Right ventricle myocardium superior (tissue), 1 donor: Measurements from ENCODE around the gene COX4I2. TPM values are rescaled to one million over a fixed set of nuclear protein-coding genes. Genes with fewer than 3 reads are reported as not detected.

Source experiments
- ATAC-seq: fragments of 200-7000 bp; cut with Tn5 transposase; one replicate; pipeline ENCODE4 v1.9.1; 2020; ENCODE audit warnings: mild to moderate bottlenecking; ENCODE audit not compliant: poor library complexity
- DNase-seq: peaks from one replicate; pipeline ENCODE4 v3.0.0-alpha.2; 2020
- intact Hi-C: fragments of 100-400 bp; cut with DNase I; formaldehyde crosslinking; loops from one replicate; pipeline ENCODE4 v1.11.2; 2022
- microRNA-seq: library from miRNA; unstranded; fragments of <30 nt; microRNA quantifications from one replicate; pipeline ENCODE4 v1.2.0, GENCODE V29; 2020
- total RNA-seq: library from RNA; stranded (reverse); fragmentation: NEBNext Ultra II Directional; extraction: Animal tissue kit (Norgen Biotek cat#: 25700); gene quantifications from one replicate; pipeline ENCODE4 v1.2.1, GENCODE V29; 2021
- donor health status: DM: no; HTN: yes; CAD: no; lungs with severe emphysema.

Gene COX4I2
- total RNA-seq, 1 donor from 2014 or later: 9.3 TPM

DNA sequence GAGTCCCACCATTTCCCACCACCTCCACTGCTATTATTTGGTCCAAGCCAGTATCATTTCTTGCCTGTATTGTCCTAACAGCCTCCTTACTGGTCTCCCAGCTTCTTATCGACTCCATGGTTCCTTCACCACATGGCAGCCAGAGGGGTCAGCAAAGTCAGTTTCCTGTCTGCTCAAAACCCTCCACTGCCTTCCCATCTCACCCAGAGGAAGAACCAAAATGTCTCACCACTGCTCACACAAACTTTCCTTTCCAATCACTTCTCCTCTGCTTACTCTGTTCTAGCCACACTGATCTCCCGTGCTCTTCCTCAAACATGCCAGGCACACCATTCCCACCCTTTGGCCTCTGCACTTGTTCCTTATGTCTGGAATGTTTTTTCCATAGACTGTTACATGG lies 45.2 kb downstream of the COX4I2 start:
- DNase-seq (no peak), ATAC-seq (no peak)
- intact Hi-C loops: no loop called here

GRCh38 chr20:31684153-31685015 lies 46.7 kb downstream of the COX4I2 start:
- intact Hi-C loops: no loop called here

DNA sequence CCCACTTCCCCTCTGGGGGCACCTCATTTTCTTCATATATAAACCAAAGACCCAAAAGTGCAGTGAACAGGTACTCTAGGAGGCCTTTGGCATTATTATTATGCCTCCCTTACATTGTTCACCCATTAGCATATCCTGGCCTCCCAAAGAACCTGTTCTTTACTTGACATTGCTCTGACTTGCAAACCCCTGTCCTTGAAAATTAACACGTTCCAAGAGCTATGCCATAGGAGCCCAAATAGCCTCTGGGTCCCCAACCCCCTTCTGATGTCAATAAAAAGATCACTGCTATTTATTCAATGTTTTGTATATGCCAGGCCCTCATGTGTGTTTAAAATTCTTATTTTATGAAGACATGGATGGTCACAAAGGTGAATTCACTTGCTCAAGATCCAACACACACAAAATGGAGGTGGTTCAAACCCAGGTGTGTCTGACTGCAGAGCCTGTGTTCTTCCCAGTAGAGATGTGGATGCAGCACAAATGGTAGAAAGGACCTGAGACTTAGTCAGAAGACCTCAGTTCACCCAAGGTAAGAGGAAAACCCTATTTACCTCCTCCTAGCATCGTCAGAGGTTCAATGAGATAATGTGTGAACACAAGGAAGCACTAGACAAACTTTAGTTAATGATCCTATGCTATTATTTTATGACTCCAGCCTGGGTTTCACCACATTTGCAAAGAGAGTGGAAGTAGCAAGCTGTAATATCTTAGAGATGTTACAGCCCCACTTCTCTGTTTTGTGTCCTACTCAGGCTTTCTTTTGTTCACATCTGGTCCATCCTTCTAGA lies 48.3 kb downstream of the COX4I2 start:
- intact Hi-C loops: no loop called here
- ATAC-seq: no peak
- no peak for DNase-seq

More at GRCh38 chr20:31684153-31685015, 46.7 kb downstream of the COX4I2 start:
- DNase-seq (no peak), ATAC-seq (no peak)

GRCh38 chr20:31687777-31688176 lies 50.1 kb downstream of the COX4I2 start:
- ATAC-seq: no peak
- DNase-seq: no peak
- intact Hi-C loops: no loop called here

GRCh38 chr20:31689141-31689540 lies 51.4 kb downstream of the COX4I2 start:
- ATAC-seq: no peak
- intact Hi-C loops: no loop called here

GRCh38 chr20:31690124-31690666 lies 52.5 kb downstream of the COX4I2 start:
- intact Hi-C loops: no loop called here
- DNase-seq (no peak), ATAC-seq (no peak)

More at GRCh38 chr20:31689141-31689540, 51.4 kb downstream of the COX4I2 start:
- no peak for DNase-seq

DNA sequence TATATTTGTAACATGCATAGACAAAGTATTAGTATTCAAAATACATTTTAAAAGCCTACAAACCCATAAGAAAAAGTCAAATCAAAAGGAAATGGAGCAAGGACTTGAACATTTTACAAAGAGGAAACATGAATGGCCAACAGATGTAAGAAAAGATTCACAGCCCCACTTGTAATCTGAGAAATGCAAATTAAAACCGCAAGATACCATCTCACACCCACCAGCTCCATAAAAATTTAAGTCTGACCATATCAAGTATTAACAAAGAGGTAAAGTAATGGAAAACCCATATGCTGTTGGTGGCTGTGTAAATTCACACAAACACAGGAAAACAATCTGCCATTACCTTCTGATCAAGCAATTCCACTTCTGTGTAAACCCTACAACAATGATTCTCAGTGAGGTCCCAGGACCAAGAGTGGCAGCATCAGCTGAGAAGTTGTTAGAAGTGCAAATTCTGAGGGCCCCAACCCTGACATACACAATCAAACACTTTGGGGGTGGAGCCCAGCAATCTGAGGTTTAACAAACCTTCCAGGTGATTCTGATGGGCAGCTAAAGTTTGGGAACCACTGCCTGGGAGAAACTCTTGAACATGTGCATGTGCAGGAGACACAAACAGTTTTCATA lies 54.0 kb downstream of the COX4I2 start:
- intact Hi-C loops: no loop called here
- ATAC-seq: no peak
- no peak for DNase-seq

DNA sequence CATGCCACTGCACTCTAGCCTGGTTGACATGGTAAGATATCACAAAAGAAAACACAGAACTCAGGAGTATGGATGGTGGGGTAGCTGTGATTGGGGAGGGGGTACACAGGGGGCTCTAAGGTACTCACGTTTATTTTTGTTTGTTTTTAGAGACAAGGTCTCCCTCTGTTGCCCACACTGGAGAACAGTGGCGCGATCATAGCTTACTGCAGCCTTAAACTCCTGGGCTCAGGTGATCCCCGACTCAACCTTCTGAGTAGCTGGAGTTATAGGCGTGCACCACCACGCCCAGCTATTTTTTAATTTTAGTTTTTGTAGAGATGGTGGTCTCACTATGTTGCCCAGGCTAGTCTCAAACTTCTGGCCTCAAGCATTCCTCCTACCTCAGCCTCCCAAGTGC lies 55.7 kb downstream of the COX4I2 start:
- intact Hi-C loops: no loop called here
- ATAC-seq (no peak), DNase-seq (no peak)

DNA sequence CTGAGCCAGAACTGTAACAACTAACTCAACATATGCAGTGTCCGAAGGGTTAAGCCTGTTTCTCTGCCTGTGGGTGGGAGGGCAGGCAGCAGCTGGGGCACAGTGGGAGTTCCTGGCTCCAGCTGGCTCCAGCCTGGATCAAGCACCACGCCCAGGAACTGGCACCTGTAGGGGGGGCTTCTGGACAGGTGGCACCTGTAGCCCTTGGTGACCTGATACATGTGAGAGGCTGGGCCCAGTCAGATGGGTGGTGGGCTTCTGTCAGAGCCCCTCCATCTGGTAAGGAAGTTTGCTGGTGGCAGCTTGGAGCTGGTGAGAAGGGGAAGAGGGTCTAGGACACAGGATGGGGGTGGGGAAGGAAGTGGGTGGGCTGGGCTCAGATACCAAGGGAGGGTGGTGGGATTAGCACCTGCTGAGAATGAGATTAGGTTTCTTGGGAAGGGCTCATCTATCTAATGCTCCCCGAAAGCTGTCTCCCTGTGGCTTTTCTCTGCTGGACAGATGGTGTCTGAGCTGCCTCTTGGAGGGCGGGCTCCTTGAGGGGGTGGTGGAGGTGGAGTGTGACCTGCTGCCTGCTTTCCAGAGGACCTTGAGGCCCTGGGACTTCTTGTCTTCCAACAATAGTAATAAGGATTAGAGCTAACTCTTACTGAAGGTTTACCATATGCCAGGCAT lies 56.4 kb downstream of the COX4I2 start:
- DNase-seq: no peak
- no peak for ATAC-seq
- intact Hi-C loops: no loop called here

Small RNA genes lying within 50 kb of the gene (microRNA-seq; reads per million reads assigned to microRNA genes)
- gene MIR3193: not detected

Other genes with a start within 250 kb of the COX4I2 start
- not detected for gene DEFB119, start 247.3 kb upstream of the COX4I2 start, total RNA-seq
- gene DEFB121, start 231.7 kb upstream of the COX4I2 start, total RNA-seq: not detected
- not detected for gene DEFB123, start 197.3 kb upstream of the COX4I2 start, total RNA-seq
- gene DEFB124, start 162.8 kb upstream of the COX4I2 start, total RNA-seq: not detected
- 1.5 TPM for gene REM1, start 162.6 kb upstream of the COX4I2 start, total RNA-seq
- gene HM13, start 123.5 kb upstream of the COX4I2 start, total RNA-seq: 40.9 TPM
- 89.5 TPM for gene ID1, start 32.6 kb upstream of the COX4I2 start, total RNA-seq
- 48.7 TPM for gene BCL2L1, start 85.0 kb downstream of the COX4I2 start, total RNA-seq
- gene TPX2, start 101.4 kb downstream of the COX4I2 start, total RNA-seq: 0.97 TPM
- gene MYLK2, start 181.4 kb downstream of the COX4I2 start, total RNA-seq: 0.19 TPM
- 0.62 TPM for gene FOXS1, start 207.7 kb downstream of the COX4I2 start, total RNA-seq
- gene DUSP15, start 232.6 kb downstream of the COX4I2 start, total RNA-seq: 2.5 TPM
- gene TTLL9, start 232.7 kb downstream of the COX4I2 start, total RNA-seq: not detected